NK-92 (cell line): ENCODE measurements around the gene ERC1.
"Not testable (repeated sequence)": the region's sequence is repeated elsewhere in the genome, so short reads cannot be mapped to it uniquely, and the experiment has no call there.

Source experiments
- DNase-seq: peaks from one replicate; lab custom pipeline; 2025; ENCODE audit not compliant: unreplicated experiment; lab: John Stamatoyannopoulos, UW

Gene ERC1

GRCh38 chr12:1311145-1311544 is 320.1 kb downstream of the ERC1 start:
- DNase-seq: no peak

- no peak for DNase-seq
Measured at GRCh38 chr12:1313906-1314305, 322.9 kb downstream of the ERC1 start.

- no peak for DNase-seq
Measured at GRCh38 chr12:1314523-1314922, 323.5 kb downstream of the ERC1 start.

- DNase-seq: not testable (repeated sequence)
Measured at GRCh38 chr12:1316991-1317390, 326.0 kb downstream of the ERC1 start.

- no peak for DNase-seq
Measured at GRCh38 chr12:1318327-1319031, 327.5 kb downstream of the ERC1 start.

GRCh38 chr12:1319212-1319611 is 328.2 kb downstream of the ERC1 start:
- no peak for DNase-seq

GRCh38 chr12:1320021-1320420 is 329.0 kb downstream of the ERC1 start:
- DNase-seq: no peak

GRCh38 chr12:1322821-1323220 is 331.8 kb downstream of the ERC1 start:
- DNase-seq: no peak

- DNase-seq: no peak
Measured at GRCh38 chr12:1324099-1324498, 333.1 kb downstream of the ERC1 start.

GRCh38 chr12:1324910-1325309 is 333.9 kb downstream of the ERC1 start:
- DNase-seq: no peak

GRCh38 chr12:1325666-1326065 is 334.6 kb downstream of the ERC1 start:
- DNase-seq: no peak

GRCh38 chr12:1326258-1326657 is 335.2 kb downstream of the ERC1 start:
- no peak for DNase-seq

GRCh38 chr12:1328391-1328790 is 337.4 kb downstream of the ERC1 start:
- DNase-seq: no peak

GRCh38 chr12:1329784-1330476 is 338.9 kb downstream of the ERC1 start:
- DNase-seq: no peak

- DNase-seq: no peak
Measured at GRCh38 chr12:1330477-1330827, 339.4 kb downstream of the ERC1 start.

- DNase-seq: no peak
Measured at GRCh38 chr12:1332327-1332726, 341.3 kb downstream of the ERC1 start.

GRCh38 chr12:1338483-1339177 is 347.6 kb downstream of the ERC1 start:
- no peak for DNase-seq

GRCh38 chr12:1339178-1339541 is 348.1 kb downstream of the ERC1 start:
- DNase-seq: not testable (repeated sequence)

GRCh38 chr12:1339618-1340319 is 348.7 kb downstream of the ERC1 start:
- DNase-seq: no peak

- DNase-seq: not testable (repeated sequence)
Measured at GRCh38 chr12:1341270-1341669, 350.2 kb downstream of the ERC1 start.

GRCh38 chr12:1343422-1343821 is 352.4 kb downstream of the ERC1 start:
- no peak for DNase-seq

- no peak for DNase-seq
Measured at GRCh38 chr12:1344245-1344644, 353.2 kb downstream of the ERC1 start.
